WTC11 (cell line): ENCODE measurements around the gene PLCG1. TPM values are rescaled to one million over a fixed set of nuclear protein-coding genes. Genes with fewer than 3 reads are reported as not detected.

Experiments used
- ATAC-seq: fragments of 200-7000 bp; cut with Tn5 transposase; 2 replicates; pipeline ENCODE4 v1.10.0; 2021; ENCODE audit warnings: mild to moderate bottlenecking, moderate library complexity
- CTCF ChIA-PET: fragments of 300-600 bp; sonication (Branson Sonifier 250); formaldehyde crosslinking; loops from one replicate; lab custom pipeline; 2021; ENCODE audit warnings: antibody characterized with exemption; lab: Charles Lee
- POLR2A ChIA-PET: fragments of 350-600 bp; sonication (Branson Sonifier 250); formaldehyde crosslinking; loops from one replicate; lab custom pipeline; 2021; ENCODE audit warnings: antibody characterized with exemption; lab: Charles Lee
- DNase-seq: peaks from one replicate; pipeline ENCODE4 v3.0.0; 2021; ENCODE audit warnings: low spot score
- H3K27ac Mint-ChIP-seq: 2 replicates; pipeline ENCODE4 v1.8.0; 2021; ENCODE audit warnings: mixed read lengths
- H3K27me3 Mint-ChIP-seq: 2 replicates; pipeline ENCODE4 v1.8.0; 2021; ENCODE audit warnings: low read depth, mild to moderate bottlenecking, moderate library complexity, mixed read lengths
- H3K36me3 Mint-ChIP-seq: 2 replicates; pipeline ENCODE4 v1.8.0; 2021; ENCODE audit warnings: mixed read lengths
- H3K4me1 Mint-ChIP-seq: 2 replicates; pipeline ENCODE4 v1.8.0; 2022; ENCODE audit warnings: mixed read lengths
- H3K4me3 Mint-ChIP-seq: 2 replicates; pipeline ENCODE4 v1.8.0; 2021; ENCODE audit warnings: mild to moderate bottlenecking, moderate library complexity, mixed read lengths
- H3K9me3 Mint-ChIP-seq: 2 replicates; pipeline ENCODE4 v1.8.0; 2021; ENCODE audit warnings: mixed read lengths
- ATF1 ChIP-seq: sonication (generic); formaldehyde crosslinking; IDR thresholded peaks from 2 replicates; pipeline ENCODE4 v1.8.1; 2023; ENCODE audit warnings: mild to moderate bottlenecking, moderate library complexity, missing genetic modification reagents
- ESRRA ChIP-seq: sonication (generic); formaldehyde crosslinking; IDR thresholded peaks from 2 replicates; pipeline ENCODE4 v1.8.1; 2022; ENCODE audit warnings: mild to moderate bottlenecking, missing genetic modification reagents, borderline replicate concordance
- FOXP1 ChIP-seq: sonication (generic); formaldehyde crosslinking; IDR thresholded peaks from 2 replicates; pipeline ENCODE4 v1.8.0; 2022; ENCODE audit warnings: missing genetic modification reagents, mild to moderate bottlenecking, moderate library complexity, borderline replicate concordance
- GRHL2 ChIP-seq: fragments of 250-450 bp; sonication (Bioruptor Pico); IDR thresholded peaks from 2 replicates; pipeline ENCODE4 v1.8.0; 2022; ENCODE audit warnings: mild to moderate bottlenecking, moderate library complexity; ENCODE audit not compliant: insufficient replicate concordance, severe bottlenecking
- NFYB ChIP-seq: sonication (generic); formaldehyde crosslinking; conservative IDR thresholded peaks from 2 replicates; pipeline ENCODE4 v1.8.0; 2022; ENCODE audit warnings: low read depth, missing genetic modification reagents
- SMAD3 ChIP-seq: sonication (generic); formaldehyde crosslinking; IDR thresholded peaks from 2 replicates; pipeline ENCODE4 v1.8.0; 2022; ENCODE audit warnings: missing genetic modification reagents, mild to moderate bottlenecking, borderline replicate concordance
- ZNF121 ChIP-seq: sonication (generic); formaldehyde crosslinking; IDR thresholded peaks from 2 replicates; pipeline ENCODE4 v1.8.0; 2023; ENCODE audit warnings: missing genetic modification reagents
- ZNF396 ChIP-seq: fragments of 250-450 bp; sonication (Bioruptor Pico); IDR thresholded peaks from 2 replicates; pipeline ENCODE4 v1.8.0; 2021; ENCODE audit warnings: mild to moderate bottlenecking, moderate library complexity, borderline replicate concordance
- ZNF423 ChIP-seq: fragments of 250-450 bp; sonication (Bioruptor Pico); IDR thresholded peaks from 2 replicates; pipeline ENCODE4 v2.1.2; 2022; ENCODE audit warnings: mild to moderate bottlenecking, moderate library complexity
- total RNA-seq: library from RNA; stranded (reverse); gene quantifications from 3 replicates; pipeline ENCODE4 v1.2.3, GENCODE V29; 2021
- TF ChIP-seq, protein P1 (sequence below): fragments of 250-450 bp; sonication (Bioruptor Pico); IDR thresholded peaks from 2 replicates; pipeline ENCODE4 v1.9.0; 2021; ENCODE audit warnings: mild to moderate bottlenecking, borderline replicate concordance
- TF ChIP-seq, protein P2 (sequence below): sonication (generic); formaldehyde crosslinking; IDR thresholded peaks from 2 replicates; pipeline ENCODE4 v1.8.0; 2023; ENCODE audit warnings: missing genetic modification reagents
- TF ChIP-seq, protein P3 (sequence below): sonication (generic); formaldehyde crosslinking; IDR thresholded peaks from 2 replicates; pipeline ENCODE4 v1.8.1; 2023; ENCODE audit warnings: mild to moderate bottlenecking, missing genetic modification reagents
- TF ChIP-seq, protein P4 (sequence below): fragments of 200-600 bp; IDR thresholded peaks from 2 replicates; pipeline ENCODE4 v1.8.0; 2022; ENCODE audit warnings: antibody characterized with exemption
- TF ChIP-seq, protein P5 (sequence below): fragments of 250-450 bp; sonication (Bioruptor Pico); IDR thresholded peaks from 2 replicates; pipeline ENCODE4 v2.1.2; 2022; ENCODE audit warnings: mild to moderate bottlenecking, moderate library complexity
- TF ChIP-seq, protein P6 (sequence below): sonication (generic); formaldehyde crosslinking; IDR thresholded peaks from 2 replicates; pipeline ENCODE4 v1.8.1; 2022; ENCODE audit warnings: mild to moderate bottlenecking, moderate library complexity, missing genetic modification reagents
- TF ChIP-seq, protein P7 (sequence below): sonication (generic); formaldehyde crosslinking; IDR thresholded peaks from 2 replicates; pipeline ENCODE4 v1.8.1; 2023; ENCODE audit warnings: mild to moderate bottlenecking, missing genetic modification reagents

The PLCG1 gene
- total RNA-seq, 1 experiment from 2014 or later, result 201 TPM

DNA sequence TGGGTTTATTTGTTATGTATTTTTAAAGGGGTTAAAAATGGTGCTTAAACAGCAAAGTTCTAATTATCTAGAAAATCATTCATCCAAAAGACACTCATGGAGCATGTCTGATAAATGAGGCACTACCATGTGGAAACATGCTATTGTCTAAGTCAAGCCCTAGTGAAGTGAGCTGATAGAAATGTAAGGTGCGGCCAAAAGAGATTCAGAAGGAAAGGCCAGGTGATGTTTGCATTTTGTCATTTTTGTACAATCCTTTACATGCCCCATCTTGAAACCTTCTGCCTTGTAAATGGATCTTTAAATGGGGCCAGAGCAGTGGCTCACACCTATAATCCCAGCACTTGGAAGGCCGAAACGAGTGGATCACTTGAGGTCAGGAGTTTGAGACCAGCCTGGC, 77.3 kb downstream of the PLCG1 start:
- Mint-ChIP-seq H3K36me3 (no peaks in the 10 kb centered on the region), H3K9me3 (no peaks in the 10 kb centered on the region), H3K27me3 (no peaks in the 10 kb centered on the region), H3K4me1 (no peaks in the 10 kb centered on the region), H3K4me3 (no peak overlapping the region), H3K27ac (no peak overlapping the region)
- ATAC-seq (no peak), DNase-seq (no peak)
- CTCF ChIA-PET, result interaction anchor here (1.1 kb wide), 1 partner anchor 35 kb away, joined by 3 read pairs; no protein-coding TSS in a partner anchor
- TF ChIP-seq ZNF121 (CRISPR knock-in tag) (no peak), SMAD3 (CRISPR knock-in tag) (no peak), FOXP1 (CRISPR knock-in tag) (no peak), ZNF423 (no peak), ESRRA (no peak), GRHL2 (CRISPR knock-in tag) (no peak), ATF1 (CRISPR knock-in tag) (no peak)
- TF ChIP-seq, protein P1, sequence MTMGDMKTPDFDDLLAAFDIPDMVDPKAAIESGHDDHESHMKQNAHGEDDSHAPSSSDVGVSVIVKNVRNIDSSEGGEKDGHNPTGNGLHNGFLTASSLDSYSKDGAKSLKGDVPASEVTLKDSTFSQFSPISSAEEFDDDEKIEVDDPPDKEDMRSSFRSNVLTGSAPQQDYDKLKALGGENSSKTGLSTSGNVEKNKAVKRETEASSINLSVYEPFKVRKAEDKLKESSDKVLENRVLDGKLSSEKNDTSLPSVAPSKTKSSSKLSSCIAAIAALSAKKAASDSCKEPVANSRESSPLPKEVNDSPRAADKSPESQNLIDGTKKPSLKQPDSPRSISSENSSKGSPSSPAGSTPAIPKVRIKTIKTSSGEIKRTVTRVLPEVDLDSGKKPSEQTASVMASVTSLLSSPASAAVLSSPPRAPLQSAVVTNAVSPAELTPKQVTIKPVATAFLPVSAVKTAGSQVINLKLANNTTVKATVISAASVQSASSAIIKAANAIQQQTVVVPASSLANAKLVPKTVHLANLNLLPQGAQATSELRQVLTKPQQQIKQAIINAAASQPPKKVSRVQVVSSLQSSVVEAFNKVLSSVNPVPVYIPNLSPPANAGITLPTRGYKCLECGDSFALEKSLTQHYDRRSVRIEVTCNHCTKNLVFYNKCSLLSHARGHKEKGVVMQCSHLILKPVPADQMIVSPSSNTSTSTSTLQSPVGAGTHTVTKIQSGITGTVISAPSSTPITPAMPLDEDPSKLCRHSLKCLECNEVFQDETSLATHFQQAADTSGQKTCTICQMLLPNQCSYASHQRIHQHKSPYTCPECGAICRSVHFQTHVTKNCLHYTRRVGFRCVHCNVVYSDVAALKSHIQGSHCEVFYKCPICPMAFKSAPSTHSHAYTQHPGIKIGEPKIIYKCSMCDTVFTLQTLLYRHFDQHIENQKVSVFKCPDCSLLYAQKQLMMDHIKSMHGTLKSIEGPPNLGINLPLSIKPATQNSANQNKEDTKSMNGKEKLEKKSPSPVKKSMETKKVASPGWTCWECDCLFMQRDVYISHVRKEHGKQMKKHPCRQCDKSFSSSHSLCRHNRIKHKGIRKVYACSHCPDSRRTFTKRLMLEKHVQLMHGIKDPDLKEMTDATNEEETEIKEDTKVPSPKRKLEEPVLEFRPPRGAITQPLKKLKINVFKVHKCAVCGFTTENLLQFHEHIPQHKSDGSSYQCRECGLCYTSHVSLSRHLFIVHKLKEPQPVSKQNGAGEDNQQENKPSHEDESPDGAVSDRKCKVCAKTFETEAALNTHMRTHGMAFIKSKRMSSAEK (CRISPR knock-in tag), result no peak
- TF ChIP-seq, protein P2, sequence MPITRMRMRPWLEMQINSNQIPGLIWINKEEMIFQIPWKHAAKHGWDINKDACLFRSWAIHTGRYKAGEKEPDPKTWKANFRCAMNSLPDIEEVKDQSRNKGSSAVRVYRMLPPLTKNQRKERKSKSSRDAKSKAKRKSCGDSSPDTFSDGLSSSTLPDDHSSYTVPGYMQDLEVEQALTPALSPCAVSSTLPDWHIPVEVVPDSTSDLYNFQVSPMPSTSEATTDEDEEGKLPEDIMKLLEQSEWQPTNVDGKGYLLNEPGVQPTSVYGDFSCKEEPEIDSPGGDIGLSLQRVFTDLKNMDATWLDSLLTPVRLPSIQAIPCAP (CRISPR knock-in tag), result no peak
- TF ChIP-seq, protein P3, sequence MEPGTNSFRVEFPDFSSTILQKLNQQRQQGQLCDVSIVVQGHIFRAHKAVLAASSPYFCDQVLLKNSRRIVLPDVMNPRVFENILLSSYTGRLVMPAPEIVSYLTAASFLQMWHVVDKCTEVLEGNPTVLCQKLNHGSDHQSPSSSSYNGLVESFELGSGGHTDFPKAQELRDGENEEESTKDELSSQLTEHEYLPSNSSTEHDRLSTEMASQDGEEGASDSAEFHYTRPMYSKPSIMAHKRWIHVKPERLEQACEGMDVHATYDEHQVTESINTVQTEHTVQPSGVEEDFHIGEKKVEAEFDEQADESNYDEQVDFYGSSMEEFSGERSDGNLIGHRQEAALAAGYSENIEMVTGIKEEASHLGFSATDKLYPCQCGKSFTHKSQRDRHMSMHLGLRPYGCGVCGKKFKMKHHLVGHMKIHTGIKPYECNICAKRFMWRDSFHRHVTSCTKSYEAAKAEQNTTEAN (CRISPR knock-in tag), result no peak
- TF ChIP-seq, protein P4, sequence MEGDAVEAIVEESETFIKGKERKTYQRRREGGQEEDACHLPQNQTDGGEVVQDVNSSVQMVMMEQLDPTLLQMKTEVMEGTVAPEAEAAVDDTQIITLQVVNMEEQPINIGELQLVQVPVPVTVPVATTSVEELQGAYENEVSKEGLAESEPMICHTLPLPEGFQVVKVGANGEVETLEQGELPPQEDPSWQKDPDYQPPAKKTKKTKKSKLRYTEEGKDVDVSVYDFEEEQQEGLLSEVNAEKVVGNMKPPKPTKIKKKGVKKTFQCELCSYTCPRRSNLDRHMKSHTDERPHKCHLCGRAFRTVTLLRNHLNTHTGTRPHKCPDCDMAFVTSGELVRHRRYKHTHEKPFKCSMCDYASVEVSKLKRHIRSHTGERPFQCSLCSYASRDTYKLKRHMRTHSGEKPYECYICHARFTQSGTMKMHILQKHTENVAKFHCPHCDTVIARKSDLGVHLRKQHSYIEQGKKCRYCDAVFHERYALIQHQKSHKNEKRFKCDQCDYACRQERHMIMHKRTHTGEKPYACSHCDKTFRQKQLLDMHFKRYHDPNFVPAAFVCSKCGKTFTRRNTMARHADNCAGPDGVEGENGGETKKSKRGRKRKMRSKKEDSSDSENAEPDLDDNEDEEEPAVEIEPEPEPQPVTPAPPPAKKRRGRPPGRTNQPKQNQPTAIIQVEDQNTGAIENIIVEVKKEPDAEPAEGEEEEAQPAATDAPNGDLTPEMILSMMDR, result no peak
- TF ChIP-seq, protein P5, sequence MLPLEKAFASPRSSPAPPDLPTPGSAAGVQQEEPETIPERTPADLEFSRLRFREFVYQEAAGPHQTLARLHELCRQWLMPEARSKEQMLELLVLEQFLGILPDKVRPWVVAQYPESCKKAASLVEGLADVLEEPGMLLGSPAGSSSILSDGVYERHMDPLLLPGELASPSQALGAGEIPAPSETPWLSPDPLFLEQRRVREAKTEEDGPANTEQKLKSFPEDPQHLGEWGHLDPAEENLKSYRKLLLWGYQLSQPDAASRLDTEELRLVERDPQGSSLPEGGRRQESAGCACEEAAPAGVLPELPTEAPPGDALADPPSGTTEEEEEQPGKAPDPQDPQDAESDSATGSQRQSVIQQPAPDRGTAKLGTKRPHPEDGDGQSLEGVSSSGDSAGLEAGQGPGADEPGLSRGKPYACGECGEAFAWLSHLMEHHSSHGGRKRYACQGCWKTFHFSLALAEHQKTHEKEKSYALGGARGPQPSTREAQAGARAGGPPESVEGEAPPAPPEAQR (CRISPR knock-in tag), result no peak
- POLR2A ChIA-PET, result no interaction called here

DNA sequence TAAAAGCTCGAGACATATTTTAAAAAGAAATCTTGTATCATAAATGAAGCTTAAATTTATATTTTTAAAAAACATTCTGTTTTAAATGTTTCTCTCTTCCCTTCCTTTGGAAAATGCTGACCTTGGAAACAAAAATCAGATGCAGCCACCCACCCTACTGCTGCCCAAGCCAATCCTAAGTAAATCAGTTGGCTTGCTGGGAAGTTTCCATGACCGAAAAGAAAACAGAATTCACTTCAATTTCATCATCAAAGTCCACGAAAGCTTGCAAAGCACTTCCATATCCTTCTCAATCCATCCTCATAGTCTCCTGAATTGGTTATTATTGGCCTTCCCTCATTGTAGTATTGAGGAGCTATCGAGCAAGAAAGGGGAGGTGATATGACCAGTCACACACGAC, 80.1 kb downstream of the PLCG1 start:
- TF ChIP-seq, protein P6, sequence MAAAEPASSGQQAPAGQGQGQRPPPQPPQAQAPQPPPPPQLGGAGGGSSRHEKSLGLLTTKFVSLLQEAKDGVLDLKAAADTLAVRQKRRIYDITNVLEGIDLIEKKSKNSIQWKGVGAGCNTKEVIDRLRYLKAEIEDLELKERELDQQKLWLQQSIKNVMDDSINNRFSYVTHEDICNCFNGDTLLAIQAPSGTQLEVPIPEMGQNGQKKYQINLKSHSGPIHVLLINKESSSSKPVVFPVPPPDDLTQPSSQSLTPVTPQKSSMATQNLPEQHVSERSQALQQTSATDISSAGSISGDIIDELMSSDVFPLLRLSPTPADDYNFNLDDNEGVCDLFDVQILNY (CRISPR knock-in tag), result no peak
- TF ChIP-seq ZNF423, result no peak
- TF ChIP-seq ZNF396 (CRISPR knock-in tag), result no peak
- TF ChIP-seq, protein P7, sequence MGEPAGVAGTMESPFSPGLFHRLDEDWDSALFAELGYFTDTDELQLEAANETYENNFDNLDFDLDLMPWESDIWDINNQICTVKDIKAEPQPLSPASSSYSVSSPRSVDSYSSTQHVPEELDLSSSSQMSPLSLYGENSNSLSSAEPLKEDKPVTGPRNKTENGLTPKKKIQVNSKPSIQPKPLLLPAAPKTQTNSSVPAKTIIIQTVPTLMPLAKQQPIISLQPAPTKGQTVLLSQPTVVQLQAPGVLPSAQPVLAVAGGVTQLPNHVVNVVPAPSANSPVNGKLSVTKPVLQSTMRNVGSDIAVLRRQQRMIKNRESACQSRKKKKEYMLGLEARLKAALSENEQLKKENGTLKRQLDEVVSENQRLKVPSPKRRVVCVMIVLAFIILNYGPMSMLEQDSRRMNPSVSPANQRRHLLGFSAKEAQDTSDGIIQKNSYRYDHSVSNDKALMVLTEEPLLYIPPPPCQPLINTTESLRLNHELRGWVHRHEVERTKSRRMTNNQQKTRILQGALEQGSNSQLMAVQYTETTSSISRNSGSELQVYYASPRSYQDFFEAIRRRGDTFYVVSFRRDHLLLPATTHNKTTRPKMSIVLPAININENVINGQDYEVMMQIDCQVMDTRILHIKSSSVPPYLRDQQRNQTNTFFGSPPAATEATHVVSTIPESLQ (CRISPR knock-in tag), result no peak
- TF ChIP-seq NFYB (CRISPR knock-in tag), result no peak
- Mint-ChIP-seq H3K4me3 (no peak overlapping the region), H3K4me1 (no peaks in the 10 kb centered on the region), H3K27me3 (no peaks in the 10 kb centered on the region), H3K9me3 (no peaks in the 10 kb centered on the region), H3K36me3 (no peaks in the 10 kb centered on the region), H3K27ac (no peak overlapping the region)
- POLR2A ChIA-PET, result no interaction called here
- CTCF ChIA-PET, result interaction anchor here (0.9 kb wide), 1 partner anchor 16 kb away, joined by 3 read pairs; no protein-coding TSS in a partner anchor
- DNase-seq, result no peak
- ATAC-seq, result no peak
